Endothelial cell of umbilical vein (primary cell): ENCODE data around the gene RYR1. TPM values are rescaled to one million over a fixed set of nuclear protein-coding genes. Genes with fewer than 3 reads are reported as not detected.

Experiments
- BruUV-seq: library from RNA; stranded (reverse); fragments of 400-500 nt; replicated peaks from 2 replicates; lab custom pipeline; 2021; lab: Mats Ljungman, UMichigan
- CTCF ChIA-PET: fragments of 300-600, 350-600 bp; sonication (Branson Sonifier 250); formaldehyde crosslinking; loops from one replicate; lab custom pipeline; 2021; ENCODE audit warnings: antibody characterized with exemption, inconsistent platforms; lab: Charles Lee
- POLR2A ChIA-PET: fragments of 300-600, 350-600 bp; sonication (Branson Sonifier 250); formaldehyde crosslinking; loops from one replicate; lab custom pipeline; 2021; ENCODE audit warnings: antibody characterized with exemption, inconsistent platforms; lab: Charles Lee
- DNase-seq: peaks from one replicate; pipeline ENCODE4 v3.0.0-alpha.2; 2011; ENCODE audit warnings: low read depth, low spot score
- FAIRE-seq: peaks from 2 replicates; lab custom pipeline; 2011; peaks lifted over from hg19 to GRCh38; lab: Jason Lieb, UNC
- H2AFZ ChIP-seq: 2 replicates; pipeline ENCODE4 v1.6.0; 2012; ENCODE audit warnings: low read depth, low read length, control low read depth, inconsistent platforms
- H3K27ac ChIP-seq: 2 replicates; pipeline ENCODE4 v1.5.1; 2011; ENCODE audit warnings: low read depth, mild to moderate bottlenecking, control low read depth, low read length, moderate library complexity; ENCODE audit not compliant: insufficient read depth
- H3K27me3 ChIP-seq, 2 experiments: 2 replicates each; pipeline versions ENCODE4 v1.6.0 to v1.6.1; 2011; ENCODE audit warnings: low read length in 2 of 2, mixed read lengths in 1 of 2; ENCODE audit not compliant: control insufficient read depth in 2 of 2, insufficient read depth in 2 of 2
- H3K36me3 ChIP-seq, 2 experiments: 2 replicates in 1 of 2; 3 replicates in 1 of 2; pipeline ENCODE4 v1.5.1; 2011; ENCODE audit warnings: low read length in 2 of 2, mild to moderate bottlenecking in 1 of 2, moderate library complexity in 1 of 2; ENCODE audit not compliant: control insufficient read depth in 2 of 2, insufficient read depth in 2 of 2; ENCODE audit errors: extremely low read depth in 1 of 2
- H3K4me1 ChIP-seq: 3 replicates; pipeline ENCODE4 v1.5.1; 2011; ENCODE audit warnings: mild to moderate bottlenecking, low read length; ENCODE audit not compliant: control insufficient read depth, insufficient read depth; ENCODE audit errors: extremely low read depth
- H3K4me2 ChIP-seq: 2 replicates; pipeline ENCODE4 v1.6.1; 2011; ENCODE audit warnings: low read length, control low read depth, mixed read lengths; ENCODE audit not compliant: insufficient read depth
- H3K4me3 ChIP-seq, 3 experiments: fragments of 200-600 bp in 1 of 3; sonication (generic), shearing (Covaris generic) in 1 of 3; replicated peaks in 1 of 3; 2 replicates each; pipeline ENCODE4 v1.5.1; 2011 to 2016; ENCODE audit warnings: control low read depth in 3 of 3, low read length in 3 of 3, mild to moderate bottlenecking in 2 of 3, inconsistent platforms in 1 of 3, low read depth in 1 of 3, moderate library complexity in 1 of 3; ENCODE audit not compliant: insufficient read depth in 1 of 3
- H3K79me2 ChIP-seq: 2 replicates; pipeline ENCODE4 v1.6.0; 2012; ENCODE audit warnings: low read length, inconsistent platforms; ENCODE audit not compliant: control insufficient read depth, insufficient read depth
- H3K9ac ChIP-seq: replicated peaks from 2 replicates; pipeline ENCODE3; 2011; ENCODE audit warnings: low read length, control low read depth; ENCODE audit not compliant: insufficient read depth; ENCODE audit errors: extremely low read depth
- H3K9me1 ChIP-seq: replicated peaks from 3 replicates; pipeline ENCODE4 v1.6.0; 2011; ENCODE audit warnings: mild to moderate bottlenecking, low read length; ENCODE audit not compliant: control insufficient read depth, insufficient read depth; ENCODE audit errors: extremely low read depth
- H3K9me3 ChIP-seq: replicated peaks from 2 replicates; pipeline ENCODE4 v1.5.1; 2012; ENCODE audit warnings: low read length, inconsistent platforms; ENCODE audit not compliant: control insufficient read depth, insufficient read depth
- H4K20me1 ChIP-seq: replicated peaks from 2 replicates; pipeline ENCODE3; 2011; ENCODE audit warnings: mild to moderate bottlenecking, low read length; ENCODE audit not compliant: control insufficient read depth, insufficient read depth; ENCODE audit errors: extremely low read depth
- CTCF ChIP-seq, 2 donors: IDR thresholded peaks; 1 replicate in 1 of 2; 2 replicates in 1 of 2; pipeline ENCODE4 v1.5.1; 2011; ENCODE audit warnings: low read length in 2 of 2, mild to moderate bottlenecking in 2 of 2, moderate library complexity in 2 of 2, control low read depth in 1 of 2, inconsistent platforms in 1 of 2, low read depth in 1 of 2; ENCODE audit not compliant: insufficient read depth in 1 of 2; ENCODE audit errors: extremely low read depth in 1 of 2
- EZH2 ChIP-seq: IDR thresholded peaks from 2 replicates; pipeline ENCODE4 v1.6.1; 2012; ENCODE audit warnings: borderline replicate concordance, low read depth, mild to moderate bottlenecking, moderate library complexity, low read length, inconsistent platforms; ENCODE audit not compliant: severe bottlenecking
- FOS ChIP-seq: IDR thresholded peaks from 2 replicates; pipeline ENCODE4 v1.6.1; 2011; ENCODE audit warnings: mild to moderate bottlenecking, low read length, moderate library complexity, borderline replicate concordance; ENCODE audit not compliant: insufficient read depth
- GATA2 ChIP-seq: IDR thresholded peaks from 2 replicates; pipeline ENCODE4 v1.7.0; 2011; ENCODE audit warnings: low read depth, mild to moderate bottlenecking, moderate library complexity, mixed read lengths, low read length; ENCODE audit not compliant: insufficient read length, insufficient read depth
- JUN ChIP-seq: IDR thresholded peaks from 2 replicates; pipeline ENCODE4 v1.6.1; 2011; ENCODE audit warnings: borderline replicate concordance, low read depth; ENCODE audit not compliant: insufficient read length, insufficient read depth
- MAX ChIP-seq: IDR thresholded peaks from 2 replicates; pipeline ENCODE4 v1.6.1; 2011; ENCODE audit not compliant: insufficient read depth, insufficient read length
- MYC ChIP-seq: IDR thresholded peaks from one replicate; pipeline ENCODE4 v1.6.1; 2011; ENCODE audit warnings: mild to moderate bottlenecking, low read depth, low read length
- POLR2A ChIP-seq: IDR thresholded peaks from 2 replicates; pipeline ENCODE4 v1.6.1; 2012; ENCODE audit warnings: low read depth, mild to moderate bottlenecking, control low read depth, low read length
- POLR2AphosphoS5 ChIP-seq: IDR thresholded peaks from 2 replicates; pipeline ENCODE4 v1.6.1; 2012; ENCODE audit warnings: low read depth, mild to moderate bottlenecking, control low read depth, low read length, moderate library complexity; ENCODE audit not compliant: insufficient read depth
- dilution Hi-C: fragments of 300-500 bp; cut with MboI; formaldehyde crosslinking; loops from one replicate; pipeline ENCODE4 v1.15.0; 2019; ENCODE audit warnings: low sequenced_read_pairs; ENCODE audit not compliant: extremely low pct_ligation_motif_present
- intact Hi-C: fragments of 100-400 bp; cut with micrococcal nuclease; formaldehyde crosslinking; loops from one replicate; pipeline ENCODE4 v1.10.0; 2022
- polyA plus RNA-seq, 4 experiments: library from polyadenylated mRNA; depleted of rRNA in 3 of 4; stranded (reverse) in 3 of 4; unstranded in 1 of 4; fragments of >200 nt; gene quantifications; 2 replicates each; pipeline versions ENCODE4 v1.2.1 to v1.2.3, GENCODE V29; 2011 to 2012; ENCODE audit warnings: missing spikeins in 1 of 4
- total RNA-seq: library from RNA; stranded (reverse); gene quantifications from 2 replicates; pipeline ENCODE4 v1.2.3, GENCODE V29; 2021

The RYR1 gene
- total and polyA plus RNA-seq, 2 donors (not counting 3 experiments of a cell fraction or from before 2014, with no cell fraction given) = under 0.01 to 0.02 TPM

DNA sequence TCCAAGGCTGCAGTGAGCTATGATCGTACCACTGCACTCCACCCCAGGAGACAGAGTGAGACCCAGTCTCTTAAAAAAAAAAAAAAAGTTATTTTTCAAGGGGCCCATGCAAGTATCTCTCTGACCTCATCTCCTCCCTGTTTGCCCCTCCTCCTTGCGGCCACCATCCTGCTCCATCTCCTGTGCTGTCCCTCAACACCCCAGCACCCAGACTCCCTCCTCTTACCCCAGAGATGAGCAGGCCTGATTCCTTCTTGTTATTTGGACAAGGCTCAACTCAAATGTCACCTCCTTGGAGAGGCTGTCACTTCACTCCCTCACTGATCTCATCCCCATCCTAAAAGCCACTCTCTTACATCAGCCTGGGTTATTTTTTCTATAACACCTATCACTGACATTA is 4.4 kb downstream of the RYR1 start:
- no peak overlapping the region for H3K27ac ChIP-seq
- FAIRE-seq = no peak
- dilution Hi-C loops = no loop called here

GRCh38 chr19:38440592-38440991 is 7.1 kb downstream of the RYR1 start:
- no peaks in the 10 kb centered on the region for H3K27me3 ChIP-seq
- no peak overlapping the region for H2AFZ ChIP-seq
- H3K36me3 ChIP-seq = no peaks in the 10 kb centered on the region
- H3K4me2 ChIP-seq = no peak overlapping the region
- FAIRE-seq (no peak), DNase-seq (no peak)
- no peak overlapping the region for H3K27ac ChIP-seq
- H3K4me3 ChIP-seq = no peak overlapping the region
- ChIA-PET POLR2A (no interaction called here), CTCF (interaction anchor here (1.2 kb wide), 1 partner anchor 12 kb away, joined by 3 read pairs; no protein-coding TSS in a partner anchor)
- dilution Hi-C loops = no loop called here
- H3K79me2 ChIP-seq = no peaks in the 10 kb centered on the region
- TF ChIP-seq POLR2AphosphoS5 = no peak
- no peak for TF ChIP-seq FOS
- TF ChIP-seq MYC = no peak
- TF ChIP-seq EZH2 = no peak
- no peak for TF ChIP-seq CTCF (IDR thresholded peaks at IDR 0.05; ENCODE audit: extremely low read depth in 1 of 2, insufficient read depth in 1 of 2, low read depth in 1 of 2, low read length in 2 of 2)
- TF ChIP-seq JUN = no peak
- TF ChIP-seq POLR2A = no peak
- no peak for TF ChIP-seq GATA2
- no peak for TF ChIP-seq MAX
- no peaks in the 10 kb centered on the region for H3K9me1 ChIP-seq
- H3K9ac ChIP-seq = no peak overlapping the region
- H3K9me3 ChIP-seq = no peaks in the 10 kb centered on the region
- H3K4me1 ChIP-seq = no peaks in the 10 kb centered on the region
- intact Hi-C loops = no loop called here
- no peaks in the 10 kb centered on the region for H4K20me1 ChIP-seq
- no TSS peak for BruUV-seq

More for the DNA sequence above, 4.4 kb downstream of the RYR1 start:
- Histone ChIP-seq H3K79me2 (no peaks in the 10 kb centered on the region), H3K9ac (no peak overlapping the region), H2AFZ (no peak overlapping the region), H3K4me2 (no peak overlapping the region), H4K20me1 (no peaks in the 10 kb centered on the region), H3K36me3 (no peaks in the 10 kb centered on the region), H3K9me1 (no peaks in the 10 kb centered on the region), H3K9me3 (no peaks in the 10 kb centered on the region), H3K4me1 (no peaks in the 10 kb centered on the region), H3K4me3 (no peak overlapping the region), H3K27me3 (peaks cover 4 to 5% of the 10 kb centered on the region in 2 experiments)
- TF ChIP-seq POLR2A (no peak), FOS (no peak)
- DNase-seq = no peak
- ChIA-PET CTCF (interaction anchor here (1.1 kb wide), 1 partner anchor 35 kb away, joined by 4 read pairs; the partner anchor contains the start of gene FAM98C), POLR2A (no interaction called here)
- intact Hi-C loops = no loop called here
- BruUV-seq = no TSS peak
